Keratinocyte (primary cell): ENCODE results near the gene DAZ4. TPM values are rescaled to one million over a fixed set of nuclear protein-coding genes. Genes with fewer than 3 reads are reported as not detected.
"Not testable (repeated sequence)": the region's sequence is repeated elsewhere in the genome, so short reads cannot be mapped to it uniquely, and the experiment has no call there.

Experiments
- DNase-seq: peaks from one replicate; pipeline ENCODE4 v3.0.0-alpha.2; 2011; ENCODE audit warnings: low read depth, missing footprints, low spot score
- FAIRE-seq: peaks from 2 replicates; lab custom pipeline; 2011; peaks lifted over from hg19 to GRCh38; lab: Jason Lieb, UNC
- H2AFZ ChIP-seq: 2 replicates; pipeline ENCODE4 v1.6.0; 2012; ENCODE audit warnings: low read length, control low read depth, inconsistent platforms; ENCODE audit not compliant: control insufficient read depth
- H3K27ac ChIP-seq: 2 replicates; pipeline ENCODE4 v1.5.1; 2011; ENCODE audit warnings: low read length; ENCODE audit not compliant: control insufficient read depth, insufficient read depth
- H3K27me3 ChIP-seq: 3 replicates; pipeline ENCODE4 v1.6.0; 2011; ENCODE audit warnings: low read length; ENCODE audit not compliant: control insufficient read depth, insufficient read depth; ENCODE audit errors: extremely low read depth
- H3K36me3 ChIP-seq, 2 experiments: 2 replicates in 1 of 2; 3 replicates in 1 of 2; pipeline ENCODE4 v1.5.1; 2011; ENCODE audit warnings: low read length in 2 of 2, mild to moderate bottlenecking in 1 of 2; ENCODE audit not compliant: control insufficient read depth in 2 of 2, insufficient read depth in 2 of 2; ENCODE audit errors: extremely low read depth in 1 of 2
- H3K4me1 ChIP-seq: 3 replicates; pipeline ENCODE4 v1.5.1; 2011; ENCODE audit warnings: low read length; ENCODE audit not compliant: control insufficient read depth, insufficient read depth; ENCODE audit errors: extremely low read depth
- H3K4me2 ChIP-seq: 3 replicates; pipeline ENCODE4 v1.6.0; 2011; ENCODE audit warnings: low read depth, low read length; ENCODE audit not compliant: control insufficient read depth, insufficient read depth; ENCODE audit errors: extremely low read depth
- H3K4me3 ChIP-seq, 3 experiments: fragments of 200-600 bp in 1 of 3; sonication (generic) in 1 of 3; 2 replicates in 2 of 3; 3 replicates in 1 of 3; pipeline ENCODE4 v1.5.1; 2011 to 2016; ENCODE audit warnings: low read length in 3 of 3, mild to moderate bottlenecking in 3 of 3, control low read depth in 2 of 3, inconsistent platforms in 1 of 3, low read depth in 1 of 3, mixed read lengths in 1 of 3, mixed run types in 1 of 3, moderate library complexity in 1 of 3; ENCODE audit not compliant: control insufficient read depth in 2 of 3, insufficient read depth in 2 of 3; ENCODE audit errors: extremely low read depth in 1 of 3
- H3K79me2 ChIP-seq: 2 replicates; pipeline ENCODE4 v1.6.0; 2012; ENCODE audit warnings: low read length; ENCODE audit not compliant: control insufficient read depth, insufficient read depth
- H3K9ac ChIP-seq: 3 replicates; pipeline ENCODE4 v1.6.0; 2011; ENCODE audit warnings: low read length; ENCODE audit not compliant: control insufficient read depth, insufficient read depth; ENCODE audit errors: extremely low read depth
- H3K9me1 ChIP-seq: 3 replicates; pipeline ENCODE4 v1.6.0; 2011; ENCODE audit warnings: low read length; ENCODE audit not compliant: control insufficient read depth, insufficient read depth; ENCODE audit errors: extremely low read depth
- H3K9me3 ChIP-seq: 2 replicates; pipeline ENCODE4 v1.5.1; 2012; ENCODE audit warnings: low read depth, low read length; ENCODE audit not compliant: control insufficient read depth
- H4K20me1 ChIP-seq: 3 replicates; pipeline ENCODE4 v1.6.0; 2011; ENCODE audit warnings: low read length; ENCODE audit not compliant: control insufficient read depth, insufficient read depth; ENCODE audit errors: extremely low read depth
- dilution Hi-C: fragments of 300-500 bp; cut with MboI; formaldehyde crosslinking; loops from one replicate; pipeline ENCODE4 v1.7.0; 2020; ENCODE audit warnings: low sequenced_read_pairs; ENCODE audit not compliant: extremely low pct_ligation_motif_present
- polyA plus RNA-seq, 5 experiments: library from polyadenylated mRNA; depleted of rRNA in 3 of 5; stranded (reverse) in 3 of 5; stranded (forward) in 1 of 5; unstranded in 1 of 5; fragments of >200 nt; gene quantifications; 1 replicate in 1 of 5; 2 replicates in 3 of 5; 3 replicates in 1 of 5; pipeline versions ENCODE4 v1.2.1 to v1.2.3, GENCODE V29; 2011 to 2012; ENCODE audit warnings: missing spikeins in 2 of 5, low read depth in 1 of 5, low replicate concordance in 1 of 5

Gene DAZ4
- polyA plus RNA-seq, 1 donor (not counting 4 experiments of a cell fraction or from before 2014, with no cell fraction given) = not detected

- H3K9ac ChIP-seq = not testable (repeated sequence)
Observed at GRCh38 chrY:24825069-24825468, 8.7 kb upstream of the DAZ4 start.

More at GRCh38 chrY:24825069-24825468, 8.7 kb upstream of the DAZ4 start:
- FAIRE-seq, H3K4me3 ChIP-seq, H3K79me2 ChIP-seq, H2AFZ ChIP-seq, H4K20me1 ChIP-seq, H3K4me1 ChIP-seq, H3K27me3 ChIP-seq, H3K36me3 ChIP-seq, H3K9me3 ChIP-seq, H3K4me2 ChIP-seq, dilution Hi-C loops, H3K9me1 ChIP-seq, H3K27ac ChIP-seq, DNase-seq: not testable (repeated sequence)

Other genes with a start within 250 kb of the DAZ4 start
- gene BPY2B, start 215.9 kb upstream of the DAZ4 start, polyA plus RNA-seq = not detected in 3 replicates
- gene DAZ3, start 20.5 kb upstream of the DAZ4 start, polyA plus RNA-seq = not detected in 3 replicates
- not detected in 3 replicates for gene BPY2C, start 218.2 kb downstream of the DAZ4 start, polyA plus RNA-seq